Subcutaneous abdominal adipose tissue (tissue), 5 donors: ENCODE results near the gene ZNF786.

ENCODE experiments used
- H3K27ac ChIP-seq: one replicate; pipeline ENCODE4 v1.7.0; 2013; ENCODE audit warnings: low read depth, mild to moderate bottlenecking, inconsistent platforms, low read length, moderate library complexity
- H3K27me3 ChIP-seq, 5 donors: one replicate each; pipeline ENCODE4 v1.7.0; 2013; ENCODE audit warnings: low read length in 5 of 5, inconsistent platforms in 1 of 5; ENCODE audit not compliant: control insufficient read depth in 5 of 5, insufficient read depth in 4 of 5
- H3K36me3 ChIP-seq, 5 donors: one replicate each; pipeline ENCODE4 v1.7.0; 2013; ENCODE audit warnings: low read length in 5 of 5; ENCODE audit not compliant: control insufficient read depth in 5 of 5, insufficient read depth in 5 of 5
- H3K4me1 ChIP-seq, 5 donors: one replicate each; pipeline ENCODE4 v1.7.0; 2013; ENCODE audit warnings: low read length in 5 of 5, mild to moderate bottlenecking in 3 of 5, moderate library complexity in 1 of 5; ENCODE audit not compliant: control insufficient read depth in 5 of 5, insufficient read depth in 5 of 5
- H3K4me3 ChIP-seq, 5 donors: one replicate each; pipeline ENCODE4 v1.7.0; 2013; ENCODE audit warnings: low read length in 5 of 5, low read depth in 1 of 5
- H3K9ac ChIP-seq, 5 donors: one replicate each; pipeline ENCODE4 v1.7.0; 2013; ENCODE audit warnings: low read length in 5 of 5, mild to moderate bottlenecking in 4 of 5, moderate library complexity in 3 of 5
- H3K9me3 ChIP-seq, 5 donors: one replicate each; pipeline ENCODE4 v1.7.0; 2013; ENCODE audit warnings: low read length in 5 of 5; ENCODE audit not compliant: control insufficient read depth in 5 of 5
- donor health status: healthy.
- donor health status: healthy.
- donor health status: healthy.
- donor health status: healthy.
- donor health status: healthy.

The ZNF786 gene, protein sequence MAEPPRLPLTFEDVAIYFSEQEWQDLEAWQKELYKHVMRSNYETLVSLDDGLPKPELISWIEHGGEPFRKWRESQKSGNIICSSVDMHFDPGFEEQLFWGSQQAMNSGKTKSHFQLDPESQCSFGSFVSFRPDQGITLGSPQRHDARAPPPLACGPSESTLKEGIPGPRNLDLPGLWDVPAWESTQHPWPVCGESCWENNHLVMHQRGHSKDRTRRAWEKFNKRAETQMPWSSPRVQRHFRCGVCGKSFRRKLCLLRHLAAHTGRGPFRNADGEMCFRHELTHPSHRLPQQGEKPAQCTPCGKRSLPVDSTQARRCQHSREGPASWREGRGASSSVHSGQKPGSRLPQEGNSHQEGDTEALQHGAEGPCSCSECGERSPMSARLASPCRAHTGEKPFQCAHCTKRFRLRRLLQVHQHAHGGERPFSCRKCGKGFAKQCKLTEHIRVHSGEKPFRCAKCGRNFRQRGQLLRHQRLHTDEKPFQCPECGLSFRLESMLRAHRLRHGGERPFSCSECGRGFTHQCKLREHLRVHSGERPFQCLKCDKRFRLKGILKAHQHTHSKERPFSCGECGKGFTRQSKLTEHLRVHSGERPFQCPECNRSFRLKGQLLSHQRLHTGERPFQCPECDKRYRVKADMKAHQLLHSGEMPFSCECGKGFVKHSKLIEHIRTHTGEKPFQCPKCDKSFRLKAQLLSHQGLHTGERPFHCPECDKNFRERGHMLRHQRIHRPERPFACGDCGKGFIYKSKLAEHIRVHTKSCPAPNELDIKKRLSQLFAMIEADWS

GRCh38 chr7:149090397-149091195 is at the start of gene ZNF786:
Gene ZNF786 (minus strand): TSS chr7:149090718. CDS start chr7:149090640, 78 bp downstream.
- peak within 1 kb of the TSS; percentile 83 for H3K27ac ChIP-seq
- peak within 1 kb of the TSS; percentile 86 to 97 (median 95) for H3K4me3 ChIP-seq
- H3K9me3 ChIP-seq: no peaks in the 10 kb centered on the region
- peak within 1 kb of the TSS; percentile 56 to 95 (median 94) for H3K9ac ChIP-seq
- H3K27me3 ChIP-seq: no peaks in the 10 kb centered on the region
- no peaks in the 10 kb centered on the region for H3K36me3 ChIP-seq
- H3K4me1 ChIP-seq: peaks cover 0 to 15% (median 9%) of the 10 kb centered on the region in 5 donors

DNA sequence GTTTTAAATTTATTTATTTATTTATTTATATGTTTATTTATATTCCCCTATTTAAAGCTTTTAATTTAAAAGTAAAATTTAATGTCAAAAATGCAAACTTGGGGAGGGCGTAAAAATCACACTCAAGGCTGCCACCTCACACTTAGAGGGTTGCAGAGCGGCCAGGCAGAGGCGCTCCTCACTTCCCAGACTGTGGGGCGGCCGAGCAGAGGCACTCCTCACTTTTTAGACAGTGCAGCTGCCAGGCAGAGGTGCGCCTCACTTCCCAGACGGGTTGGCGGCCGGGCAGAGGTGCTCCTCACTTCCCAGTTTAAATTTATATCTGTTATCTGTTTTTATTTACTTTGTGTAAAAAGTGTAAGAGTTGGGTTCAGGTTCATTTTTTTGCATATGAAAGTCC is 45.6 kb upstream of the ZNF786 start:
- Histone ChIP-seq H3K27ac (no peak overlapping the region), H3K9me3 (no peaks in the 10 kb centered on the region)

DNA sequence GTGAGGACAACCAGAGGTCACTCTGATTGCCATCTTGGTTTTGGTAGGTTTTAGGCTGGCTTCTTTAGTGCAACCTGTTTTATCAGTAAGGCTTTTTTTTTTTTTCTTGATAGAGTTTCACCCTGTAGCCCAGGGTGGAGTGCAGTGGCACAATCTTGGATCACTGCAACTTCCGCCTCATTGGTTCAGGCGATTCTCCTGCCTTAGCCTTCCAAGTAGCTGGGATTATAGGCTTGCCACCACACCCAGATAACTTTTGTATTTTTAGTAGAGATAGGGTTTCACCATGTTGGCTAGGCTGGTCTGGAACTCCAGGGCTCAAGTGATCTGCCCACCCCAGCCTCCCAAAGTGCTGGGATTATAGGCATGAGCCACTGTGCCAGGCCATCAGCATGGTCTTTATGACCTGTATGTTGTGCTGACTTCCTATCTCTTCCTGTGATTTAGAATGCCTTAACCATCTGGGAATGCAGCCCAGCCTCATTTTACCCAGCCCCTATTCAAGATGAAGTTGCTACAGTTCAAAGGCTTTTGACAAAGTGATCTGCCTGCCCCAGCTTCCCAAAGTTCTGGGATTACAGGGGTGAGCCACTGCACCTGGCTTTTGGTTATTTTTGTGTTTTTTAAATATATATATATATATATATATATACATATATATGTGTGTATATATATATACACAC is 42.7 kb upstream of the ZNF786 start:
- H3K27me3 ChIP-seq: no peaks in the 10 kb centered on the region
- no peak overlapping the region for H3K9ac ChIP-seq
- peaks cover 0 to under 1% (median 0%) of the 10 kb centered on the region in 5 donors for H3K4me1 ChIP-seq
- H3K27ac ChIP-seq: no peak overlapping the region
- H3K36me3 ChIP-seq: peaks cover 0 to 8% (median 4%) of the 10 kb centered on the region in 5 donors
- no peak overlapping the region for H3K4me3 ChIP-seq
- peaks cover 0 to 6% (median 4%) of the 10 kb centered on the region in 5 donors for H3K9me3 ChIP-seq

More for the DNA sequence above, 45.6 kb upstream of the ZNF786 start:
- Histone ChIP-seq H3K36me3 (peaks cover 0 to 4% (median 0%) of the 10 kb centered on the region in 5 donors), H3K9ac (no peak overlapping the region), H3K4me3 (no peak overlapping the region), H3K27me3 (no peaks in the 10 kb centered on the region), H3K4me1 (no peaks in the 10 kb centered on the region)

GRCh38 chr7:149130572-149131198 is 40.2 kb upstream of the ZNF786 start:
- Histone ChIP-seq H3K27ac (no peak overlapping the region), H3K4me3 (no peak overlapping the region), H3K36me3 (peaks cover 0 to 8% (median 4%) of the 10 kb centered on the region in 5 donors), H3K9ac (no peak overlapping the region), H3K27me3 (no peaks in the 10 kb centered on the region), H3K9me3 (peaks cover 0 to 6% (median 4%) of the 10 kb centered on the region in 5 donors), H3K4me1 (peaks cover 0 to 18% (median 9%) of the 10 kb centered on the region in 5 donors)

DNA sequence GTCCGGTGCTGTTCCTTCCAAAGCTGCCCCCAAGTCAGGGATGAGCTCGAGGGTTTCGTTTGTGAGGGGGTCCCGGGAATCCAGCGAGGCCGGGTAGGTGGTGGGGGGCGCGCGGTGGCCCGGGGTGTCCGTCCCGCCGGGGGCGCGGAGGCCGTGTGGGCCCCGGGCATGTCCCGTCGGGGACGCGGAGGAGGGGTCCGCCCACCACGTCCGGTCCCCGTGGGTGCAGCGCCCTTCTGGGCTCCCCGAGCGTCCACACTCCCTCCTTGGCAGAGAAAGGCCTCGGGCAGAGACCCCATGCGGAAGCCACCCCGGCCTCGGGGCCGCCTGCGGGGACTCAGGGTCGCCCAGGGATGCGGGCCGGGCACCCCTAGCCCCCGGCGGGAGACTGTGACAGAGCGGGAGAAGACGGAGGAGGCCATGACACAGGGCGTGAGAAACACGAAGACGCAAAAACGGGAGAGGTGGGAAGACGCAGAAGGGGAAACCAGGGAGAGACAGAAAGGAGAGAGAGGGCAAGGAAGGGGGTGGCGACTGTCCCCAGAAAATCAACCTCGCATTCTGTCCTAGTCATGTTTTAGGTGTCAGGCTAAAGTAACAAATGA is 36.2 kb upstream of the ZNF786 start:
- Histone ChIP-seq H3K4me3 (peak overlapping the region; percentile 79 to 99 (median 98)), H3K9ac (peak overlapping the region; percentile 87 to 98 (median 98)), H3K4me1 (peaks cover 0 to 29% (median 20%) of the 10 kb centered on the region in 5 donors), H3K27me3 (no peaks in the 10 kb centered on the region), H3K36me3 (peaks cover 0 to 6% (median 4%) of the 10 kb centered on the region in 5 donors), H3K27ac (peak overlapping the region; percentile 91), H3K9me3 (peaks cover 0 to 6% (median 4%) of the 10 kb centered on the region in 5 donors)

DNA sequence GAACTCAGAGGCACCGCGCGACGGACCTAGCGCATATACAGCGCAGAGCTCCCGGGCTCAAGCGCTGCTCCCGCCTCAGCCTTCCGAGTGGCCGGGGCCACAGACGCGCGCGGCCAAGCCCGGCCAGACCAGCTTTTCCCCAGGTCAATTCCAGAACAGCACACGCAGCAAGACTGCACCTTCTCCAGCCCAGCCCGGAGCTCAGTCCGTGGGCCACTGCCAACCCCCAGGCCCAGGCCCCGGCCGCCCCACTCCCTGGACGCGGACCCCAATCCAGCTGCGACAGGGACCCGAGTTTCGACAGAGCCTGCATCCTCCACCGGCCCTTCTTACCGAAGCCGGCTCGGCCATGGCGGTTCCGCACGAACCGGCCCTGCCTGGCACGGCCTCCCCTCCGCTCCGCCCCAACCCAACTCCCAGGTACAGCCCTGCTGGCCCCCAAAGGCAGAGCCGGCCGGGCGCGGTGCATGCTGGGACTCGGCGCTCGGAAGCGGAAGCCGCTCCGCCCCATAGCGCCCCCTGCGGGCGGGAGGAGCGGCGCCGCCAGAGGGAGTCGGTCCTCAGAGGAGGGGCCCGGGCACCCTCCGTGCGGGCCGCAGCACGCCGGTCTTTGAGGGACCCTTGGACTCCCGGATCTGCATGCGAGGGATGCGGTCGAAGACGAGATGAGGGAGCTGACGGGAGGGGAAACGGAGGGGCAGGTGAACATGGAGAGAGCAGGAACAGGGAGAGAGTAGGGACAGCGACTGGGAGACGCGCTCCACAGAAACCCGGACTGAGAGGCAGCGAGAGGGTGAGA is 35.5 kb upstream of the ZNF786 start, which contains the start of gene ZNF425:
Gene ZNF425 (minus strand): TSS at position 462 of the 799 bp plus-strand sequence. CDS start 111 bp downstream, at position 351.
- peak within 1 kb of the TSS; percentile 79 to 99 (median 98) for H3K4me3 ChIP-seq
- H3K27ac ChIP-seq: peak within 1 kb of the TSS; percentile 91
- no peaks in the 10 kb centered on the region for H3K27me3 ChIP-seq
- peaks cover 0 to 29% (median 20%) of the 10 kb centered on the region in 5 donors for H3K4me1 ChIP-seq
- H3K9me3 ChIP-seq: peaks cover 0 to 6% (median 4%) of the 10 kb centered on the region in 5 donors
- peaks cover 0 to 5% (median 3%) of the 10 kb centered on the region in 5 donors for H3K36me3 ChIP-seq
- peak within 1 kb of the TSS; percentile 87 to 98 (median 98) for H3K9ac ChIP-seq

DNA sequence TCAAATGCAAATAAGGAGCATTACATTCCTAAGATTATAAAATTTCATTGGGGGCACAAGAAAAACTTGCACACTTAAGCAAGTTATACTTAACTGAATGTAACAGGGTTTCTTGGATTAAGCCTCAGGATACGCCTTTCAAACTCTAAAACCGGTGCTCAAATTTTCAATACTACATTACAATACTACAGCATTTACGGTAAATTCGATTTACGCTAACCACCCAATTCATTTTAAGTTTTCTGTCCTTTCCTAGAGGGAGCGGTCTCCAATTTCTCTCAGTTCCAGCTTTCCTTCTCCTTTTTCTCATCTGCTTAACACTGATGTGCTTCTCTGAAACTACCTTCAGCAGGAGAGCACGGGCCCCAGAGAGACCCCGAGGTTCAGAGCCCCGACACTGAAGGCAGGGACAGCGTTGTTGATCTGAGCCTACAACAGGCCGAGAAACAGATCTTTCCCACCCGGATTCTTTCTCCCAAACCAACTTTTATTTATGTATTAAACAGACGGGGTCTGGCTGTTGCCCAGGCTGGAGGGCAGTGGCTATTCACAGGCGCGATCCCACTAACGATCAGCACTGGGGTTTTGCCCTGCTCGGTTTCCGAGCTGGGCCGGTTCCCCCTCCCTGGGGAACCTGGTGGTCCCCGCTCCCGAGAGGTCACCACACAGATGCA is 34.8 kb upstream of the ZNF786 start:
- H3K9me3 ChIP-seq: peaks cover 0 to 1% (median 0%) of the 10 kb centered on the region in 5 donors

DNA sequence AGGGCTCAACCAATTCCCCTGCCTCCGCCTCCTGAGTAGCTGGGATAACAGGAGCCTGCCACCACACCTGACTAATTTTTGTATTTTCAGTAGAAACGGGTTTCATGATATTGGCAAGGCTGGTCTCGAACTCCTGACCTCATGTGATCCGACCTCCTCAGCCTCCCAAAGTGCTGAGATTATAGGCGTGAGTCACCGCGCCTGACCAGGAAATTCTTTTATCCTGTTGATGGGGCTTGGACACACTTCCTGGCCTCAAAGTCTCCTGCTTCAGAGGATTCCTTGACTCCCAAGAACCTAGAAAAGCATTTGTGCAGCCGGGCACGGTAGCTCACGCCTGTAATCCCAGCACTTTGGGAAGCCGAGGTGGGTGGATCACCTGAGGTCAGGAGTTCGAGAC is 19.5 kb upstream of the ZNF786 start:
- Histone ChIP-seq H3K27ac (no peak overlapping the region), H3K4me1 (no peaks in the 10 kb centered on the region), H3K9ac (no peak overlapping the region), H3K4me3 (no peak overlapping the region), H3K9me3 (no peaks in the 10 kb centered on the region), H3K27me3 (no peaks in the 10 kb centered on the region), H3K36me3 (no peaks in the 10 kb centered on the region)

More for the DNA sequence above, 34.8 kb upstream of the ZNF786 start:
- Histone ChIP-seq H3K9ac (peak overlapping the region; percentile 63 to 98 (median 98)), H3K27ac (peak overlapping the region; percentile 91), H3K27me3 (no peaks in the 10 kb centered on the region), H3K36me3 (no peaks in the 10 kb centered on the region), H3K4me3 (peak overlapping the region; percentile 78 to 99 (median 97)), H3K4me1 (peaks cover 0 to 30% (median 21%) of the 10 kb centered on the region in 5 donors)
